Transverse colon (tissue), 4 donors: Measurements from ENCODE around the gene PACSIN2.

ENCODE experiments used
- EP300 ChIP-seq: sonication (generic); formaldehyde crosslinking; IDR thresholded peaks from one replicate; pipeline ENCODE4 v1.6.1; 2017; ENCODE audit warnings: antibody characterized with exemption, low read depth
- POLR2A ChIP-seq: fragments of 450-650 bp; IDR thresholded peaks from one replicate; pipeline ENCODE4 v1.6.1; 2016; ENCODE audit warnings: antibody characterized with exemption, mild to moderate bottlenecking, moderate library complexity
- POLR2AphosphoS5 ChIP-seq, 3 donors: sonication (generic); formaldehyde crosslinking; IDR thresholded peaks; one replicate each; pipeline ENCODE4 v1.6.1; 2016; ENCODE audit warnings: antibody characterized with exemption in 3 of 3
- TF ChIP-seq, protein P1 (sequence below), 5 experiments: fragments of 200-600 bp in 3 of 5; fragments of 450-650 bp in 2 of 5; sonication (generic) in 3 of 5; IDR thresholded peaks; 1 replicate in 2 of 5; 2 replicates in 3 of 5; pipeline ENCODE4 v1.5.1; 2016 to 2017; ENCODE audit warnings: antibody characterized with exemption in 5 of 5, inconsistent platforms in 3 of 5, mild to moderate bottlenecking in 2 of 5, moderate library complexity in 1 of 5

DNA sequence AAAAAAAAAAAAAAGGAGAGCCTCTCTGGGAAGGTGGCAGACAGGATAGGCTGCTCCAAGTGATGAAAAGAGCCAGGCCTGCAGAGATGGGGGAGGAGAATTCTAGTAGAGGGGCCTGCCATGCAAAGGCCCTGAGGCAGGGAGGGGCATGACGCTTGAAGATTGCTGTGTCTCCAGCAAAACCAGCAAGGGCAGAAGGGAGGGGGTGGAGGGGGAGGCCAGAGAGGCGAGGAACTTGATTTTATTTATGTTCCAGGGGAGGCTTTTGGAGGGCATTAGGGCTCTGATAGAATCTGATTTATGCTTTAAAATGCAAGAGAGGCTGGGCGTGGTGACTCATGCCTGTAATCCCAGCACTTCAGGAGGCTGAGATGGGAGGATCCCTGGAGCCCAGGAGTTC lies 16.7 kb upstream of the PACSIN2 start:
- TF ChIP-seq EP300: no peak
- TF ChIP-seq, protein P1, sequence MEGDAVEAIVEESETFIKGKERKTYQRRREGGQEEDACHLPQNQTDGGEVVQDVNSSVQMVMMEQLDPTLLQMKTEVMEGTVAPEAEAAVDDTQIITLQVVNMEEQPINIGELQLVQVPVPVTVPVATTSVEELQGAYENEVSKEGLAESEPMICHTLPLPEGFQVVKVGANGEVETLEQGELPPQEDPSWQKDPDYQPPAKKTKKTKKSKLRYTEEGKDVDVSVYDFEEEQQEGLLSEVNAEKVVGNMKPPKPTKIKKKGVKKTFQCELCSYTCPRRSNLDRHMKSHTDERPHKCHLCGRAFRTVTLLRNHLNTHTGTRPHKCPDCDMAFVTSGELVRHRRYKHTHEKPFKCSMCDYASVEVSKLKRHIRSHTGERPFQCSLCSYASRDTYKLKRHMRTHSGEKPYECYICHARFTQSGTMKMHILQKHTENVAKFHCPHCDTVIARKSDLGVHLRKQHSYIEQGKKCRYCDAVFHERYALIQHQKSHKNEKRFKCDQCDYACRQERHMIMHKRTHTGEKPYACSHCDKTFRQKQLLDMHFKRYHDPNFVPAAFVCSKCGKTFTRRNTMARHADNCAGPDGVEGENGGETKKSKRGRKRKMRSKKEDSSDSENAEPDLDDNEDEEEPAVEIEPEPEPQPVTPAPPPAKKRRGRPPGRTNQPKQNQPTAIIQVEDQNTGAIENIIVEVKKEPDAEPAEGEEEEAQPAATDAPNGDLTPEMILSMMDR (IDR thresholded peaks at IDR 0.05): no peak
- no peak for TF ChIP-seq POLR2A
- no peak for TF ChIP-seq POLR2AphosphoS5 (IDR thresholded peaks at IDR 0.05)
